GM23338 (cell line): Measurements from ENCODE around the gene PRAC1. TPM values are rescaled to one million over a fixed set of nuclear protein-coding genes. Genes with fewer than 3 reads are reported as not detected.

Experiments
- ATAC-seq: fragments of 200-7000 bp; cut with Tn5 transposase; 3 replicates; pipeline ENCODE4 v1.9.1; 2020
- DNase-seq: peaks from one replicate; pipeline ENCODE4 v3.0.0-alpha.2; 2015; ENCODE audit warnings: low spot score
- H2AFZ ChIP-seq: fragments of 200-600 bp; sonication (generic); 2 replicates; pipeline ENCODE4 v1.8.0; 2016; ENCODE audit warnings: antibody characterized with exemption, mild to moderate bottlenecking, moderate library complexity
- H3F3A ChIP-seq: fragments of 200-600 bp; sonication (generic); replicated peaks from 2 replicates; pipeline ENCODE4 v1.8.0; 2017; ENCODE audit warnings: antibody characterized with exemption, mixed run types, low read depth
- H3K27ac ChIP-seq: fragments of 200-600 bp; sonication (generic); 2 replicates; pipeline ENCODE4 v1.6.1; 2016; ENCODE audit warnings: low read depth
- H3K27me3 ChIP-seq: fragments of 200-600 bp; sonication (generic); 2 replicates; pipeline ENCODE4 v1.8.0; 2016; ENCODE audit warnings: mild to moderate bottlenecking, mixed run types, moderate library complexity; ENCODE audit not compliant: insufficient read depth
- H3K36me3 ChIP-seq: fragments of 200-600 bp; sonication (generic); 2 replicates; pipeline ENCODE4 v1.8.0; 2016; ENCODE audit warnings: mild to moderate bottlenecking; ENCODE audit not compliant: insufficient read depth
- H3K4me1 ChIP-seq: fragments of 200-600 bp; sonication (generic); 2 replicates; pipeline ENCODE4 v1.8.0; 2016; ENCODE audit warnings: mild to moderate bottlenecking, moderate library complexity; ENCODE audit not compliant: insufficient read depth
- H3K4me2 ChIP-seq: fragments of 200-600 bp; sonication (generic); 2 replicates; pipeline ENCODE4 v1.7.1; 2017; ENCODE audit warnings: mixed run types
- H3K4me3 ChIP-seq: fragments of 200-600 bp; sonication (generic); 2 replicates; pipeline ENCODE4 v1.6.1; 2016; ENCODE audit warnings: mixed run types
- H3K79me2 ChIP-seq: fragments of 200-600 bp; sonication (generic); replicated peaks from 2 replicates; pipeline ENCODE4 v1.8.0; 2017; ENCODE audit warnings: mild to moderate bottlenecking; ENCODE audit not compliant: insufficient read depth
- H3K9me2 ChIP-seq: fragments of 200-600 bp; sonication (generic); 2 replicates; pipeline ENCODE4 v1.8.0; 2017; ENCODE audit not compliant: insufficient read depth
- H4K20me1 ChIP-seq: fragments of 200-600 bp; sonication (generic); replicated peaks from 2 replicates; pipeline ENCODE4 v1.8.0; 2017; ENCODE audit warnings: mild to moderate bottlenecking; ENCODE audit not compliant: insufficient read depth
- H3K27ac Mint-ChIP-seq: 2 replicates; pipeline ENCODE4 v1.8.0; 2020; ENCODE audit warnings: inconsistent platforms, mild to moderate bottlenecking, moderate library complexity, mixed read lengths
- H3K27me3 Mint-ChIP-seq: 3 replicates; pipeline ENCODE4 v1.8.0; 2022; ENCODE audit warnings: low read depth, mild to moderate bottlenecking, moderate library complexity, mixed read lengths, inconsistent platforms; ENCODE audit not compliant: insufficient read depth, poor library complexity
- H3K36me3 Mint-ChIP-seq: 3 replicates; pipeline ENCODE4 v1.8.0; 2021; ENCODE audit warnings: low read depth, mild to moderate bottlenecking, inconsistent platforms, moderate library complexity, mixed read lengths
- H3K4me1 Mint-ChIP-seq: 3 replicates; pipeline ENCODE4 v1.8.0; 2020; ENCODE audit warnings: mild to moderate bottlenecking, inconsistent platforms, mixed read lengths
- H3K4me3 Mint-ChIP-seq: 3 replicates; pipeline ENCODE4 v1.8.0; 2021; ENCODE audit warnings: moderate library complexity, mild to moderate bottlenecking, inconsistent platforms, mixed read lengths
- H3K9me3 Mint-ChIP-seq: 3 replicates; pipeline ENCODE4 v1.8.0; 2020; ENCODE audit warnings: moderate library complexity, mild to moderate bottlenecking, inconsistent platforms, mixed read lengths
- CREB1 ChIP-seq: fragments of 250-450 bp; sonication (Bioruptor Pico); IDR thresholded peaks from 2 replicates; pipeline ENCODE4 v1.5.0; 2020; ENCODE audit warnings: low read depth, mild to moderate bottlenecking, moderate library complexity
- EZH2 ChIP-seq: fragments of 200-600 bp; sonication (generic); IDR thresholded peaks from one replicate; pipeline ENCODE4 v1.8.0; 2017; ENCODE audit warnings: antibody characterized with exemption, mild to moderate bottlenecking, low read depth; ENCODE audit not compliant: unreplicated experiment
- EZH2phosphoT487 ChIP-seq: fragments of 200-600 bp; sonication (generic); IDR thresholded peaks from one replicate; pipeline ENCODE4 v1.8.1; 2018; ENCODE audit warnings: antibody characterized with exemption; ENCODE audit not compliant: unreplicated experiment
- JUNB ChIP-seq: IDR thresholded peaks from one replicate; pipeline ENCODE4 v1.6.1; 2016; ENCODE audit warnings: antibody characterized with exemption; ENCODE audit not compliant: unreplicated experiment
- NANOG ChIP-seq: IDR thresholded peaks from 2 replicates; pipeline ENCODE4 v1.6.1; 2016; ENCODE audit warnings: antibody characterized with exemption, borderline replicate concordance
- POLR2AphosphoS5 ChIP-seq: IDR thresholded peaks from 2 replicates; pipeline ENCODE4 v1.6.1; 2016; ENCODE audit warnings: antibody characterized with exemption, low read depth
- STAT1 ChIP-seq: IDR thresholded peaks from one replicate; pipeline ENCODE4 v1.6.1; 2016; ENCODE audit warnings: antibody characterized with exemption; ENCODE audit not compliant: unreplicated experiment
- ZNF114 ChIP-seq: fragments of 250-450 bp; sonication (Bioruptor Pico); IDR thresholded peaks from 2 replicates; pipeline ENCODE4 v1.5.0; 2020; ENCODE audit warnings: mild to moderate bottlenecking, moderate library complexity
- ZNF331 ChIP-seq: fragments of 250-450 bp; sonication (Bioruptor Pico); IDR thresholded peaks from 2 replicates; pipeline ENCODE4 v1.5.0; 2020; ENCODE audit warnings: low read depth, mild to moderate bottlenecking, moderate library complexity
- polyA plus RNA-seq: library from polyadenylated mRNA; unstranded; fragments of >200 nt; fragmentation: Nextera tagmentation; extraction: Ambion mirVana; gene quantifications from 2 replicates; pipeline ENCODE4 v1.2.1, GENCODE V29; 2016
- total RNA-seq: library from RNA; depleted of rRNA; stranded (reverse); fragments of >200 nt; shearing (Covaris generic); gene quantifications from 2 replicates; pipeline ENCODE4 v1.2.3, GENCODE V29; 2014
- TF ChIP-seq, protein P1 (sequence below): fragments of 250-450 bp; sonication (Bioruptor Pico); IDR thresholded peaks from 2 replicates; pipeline ENCODE4 v1.5.0; 2020; ENCODE audit warnings: mild to moderate bottlenecking, moderate library complexity
- TF ChIP-seq, protein P2 (sequence below): IDR thresholded peaks from 2 replicates; pipeline ENCODE4 v1.6.1; 2016; ENCODE audit warnings: antibody characterized with exemption
- TF ChIP-seq, protein P3 (sequence below): IDR thresholded peaks from one replicate; pipeline ENCODE4 v1.6.1; 2018; ENCODE audit warnings: antibody characterized with exemption; ENCODE audit not compliant: unreplicated experiment
- TF ChIP-seq, protein P4 (sequence below), 2 experiments: fragments of 200-600 bp in 1 of 2; sonication (generic) in 1 of 2; conservative IDR thresholded peaks; 2 replicates each; pipeline versions ENCODE4 v1.5.1 to v1.6.1; 2016 to 2017; ENCODE audit warnings: antibody characterized with exemption in 2 of 2, low read depth in 2 of 2, mild to moderate bottlenecking in 2 of 2, moderate library complexity in 1 of 2

Gene PRAC1
- total and polyA plus RNA-seq, 2 experiments from 2014 or later: not detected

- no peak for DNase-seq
- Mint-ChIP-seq H3K27ac (no peak overlapping the region), H3K27me3 (peaks cover 23% of the 10 kb centered on the region), H3K4me3 (no peak overlapping the region), H3K4me1 (no peaks in the 10 kb centered on the region), H3K9me3 (no peaks in the 10 kb centered on the region), H3K36me3 (no peaks in the 10 kb centered on the region)
- TF ChIP-seq CREB1 (CRISPR knock-in tag) (no peak), NANOG (no peak), STAT1 (no peak), EZH2phosphoT487 (no peak), POLR2AphosphoS5 (no peak), JUNB (no peak), ZNF331 (CRISPR knock-in tag) (no peak), EZH2 (no peak), ZNF114 (CRISPR knock-in tag) (no peak)
- TF ChIP-seq, protein P1, sequence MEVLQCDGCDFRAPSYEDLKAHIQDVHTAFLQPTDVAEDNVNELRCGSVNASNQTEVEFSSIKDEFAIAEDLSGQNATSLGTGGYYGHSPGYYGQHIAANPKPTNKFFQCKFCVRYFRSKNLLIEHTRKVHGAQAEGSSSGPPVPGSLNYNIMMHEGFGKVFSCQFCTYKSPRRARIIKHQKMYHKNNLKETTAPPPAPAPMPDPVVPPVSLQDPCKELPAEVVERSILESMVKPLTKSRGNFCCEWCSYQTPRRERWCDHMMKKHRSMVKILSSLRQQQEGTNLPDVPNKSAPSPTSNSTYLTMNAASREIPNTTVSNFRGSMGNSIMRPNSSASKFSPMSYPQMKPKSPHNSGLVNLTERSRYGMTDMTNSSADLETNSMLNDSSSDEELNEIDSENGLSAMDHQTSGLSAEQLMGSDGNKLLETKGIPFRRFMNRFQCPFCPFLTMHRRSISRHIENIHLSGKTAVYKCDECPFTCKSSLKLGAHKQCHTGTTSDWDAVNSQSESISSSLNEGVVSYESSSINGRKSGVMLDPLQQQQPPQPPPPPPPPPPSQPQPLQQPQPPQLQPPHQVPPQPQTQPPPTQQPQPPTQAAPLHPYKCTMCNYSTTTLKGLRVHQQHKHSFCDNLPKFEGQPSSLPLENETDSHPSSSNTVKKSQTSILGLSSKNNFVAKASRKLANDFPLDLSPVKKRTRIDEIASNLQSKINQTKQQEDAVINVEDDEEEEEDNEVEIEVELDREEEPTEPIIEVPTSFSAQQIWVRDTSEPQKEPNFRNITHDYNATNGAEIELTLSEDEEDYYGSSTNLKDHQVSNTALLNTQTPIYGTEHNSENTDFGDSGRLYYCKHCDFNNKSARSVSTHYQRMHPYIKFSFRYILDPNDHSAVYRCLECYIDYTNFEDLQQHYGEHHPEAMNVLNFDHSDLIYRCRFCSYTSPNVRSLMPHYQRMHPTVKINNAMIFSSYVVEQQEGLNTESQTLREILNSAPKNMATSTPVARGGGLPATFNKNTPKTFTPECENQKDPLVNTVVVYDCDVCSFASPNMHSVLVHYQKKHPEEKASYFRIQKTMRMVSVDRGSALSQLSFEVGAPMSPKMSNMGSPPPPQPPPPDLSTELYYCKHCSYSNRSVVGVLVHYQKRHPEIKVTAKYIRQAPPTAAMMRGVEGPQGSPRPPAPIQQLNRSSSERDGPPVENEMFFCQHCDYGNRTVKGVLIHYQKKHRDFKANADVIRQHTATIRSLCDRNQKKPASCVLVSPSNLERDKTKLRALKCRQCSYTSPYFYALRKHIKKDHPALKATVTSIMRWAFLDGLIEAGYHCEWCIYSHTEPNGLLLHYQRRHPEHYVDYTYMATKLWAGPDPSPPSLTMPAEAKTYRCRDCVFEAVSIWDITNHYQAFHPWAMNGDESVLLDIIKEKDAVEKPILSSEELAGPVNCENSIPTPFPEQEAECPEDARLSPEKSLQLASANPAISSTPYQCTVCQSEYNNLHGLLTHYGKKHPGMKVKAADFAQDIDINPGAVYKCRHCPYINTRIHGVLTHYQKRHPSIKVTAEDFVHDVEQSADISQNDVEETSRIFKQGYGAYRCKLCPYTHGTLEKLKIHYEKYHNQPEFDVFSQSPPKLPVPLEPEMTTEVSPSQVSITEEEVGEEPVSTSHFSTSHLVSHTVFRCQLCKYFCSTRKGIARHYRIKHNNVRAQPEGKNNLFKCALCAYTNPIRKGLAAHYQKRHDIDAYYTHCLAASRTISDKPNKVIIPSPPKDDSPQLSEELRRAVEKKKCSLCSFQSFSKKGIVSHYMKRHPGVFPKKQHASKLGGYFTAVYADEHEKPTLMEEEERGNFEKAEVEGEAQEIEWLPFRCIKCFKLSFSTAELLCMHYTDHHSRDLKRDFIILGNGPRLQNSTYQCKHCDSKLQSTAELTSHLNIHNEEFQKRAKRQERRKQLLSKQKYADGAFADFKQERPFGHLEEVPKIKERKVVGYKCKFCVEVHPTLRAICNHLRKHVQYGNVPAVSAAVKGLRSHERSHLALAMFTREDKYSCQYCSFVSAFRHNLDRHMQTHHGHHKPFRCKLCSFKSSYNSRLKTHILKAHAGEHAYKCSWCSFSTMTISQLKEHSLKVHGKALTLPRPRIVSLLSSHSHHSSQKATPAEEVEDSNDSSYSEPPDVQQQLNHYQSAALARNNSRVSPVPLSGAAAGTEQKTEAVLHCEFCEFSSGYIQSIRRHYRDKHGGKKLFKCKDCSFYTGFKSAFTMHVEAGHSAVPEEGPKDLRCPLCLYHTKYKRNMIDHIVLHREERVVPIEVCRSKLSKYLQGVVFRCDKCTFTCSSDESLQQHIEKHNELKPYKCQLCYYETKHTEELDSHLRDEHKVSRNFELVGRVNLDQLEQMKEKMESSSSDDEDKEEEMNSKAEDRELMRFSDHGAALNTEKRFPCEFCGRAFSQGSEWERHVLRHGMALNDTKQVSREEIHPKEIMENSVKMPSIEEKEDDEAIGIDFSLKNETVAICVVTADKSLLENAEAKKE (CRISPR knock-in tag): no peak
- TF ChIP-seq, protein P2, sequence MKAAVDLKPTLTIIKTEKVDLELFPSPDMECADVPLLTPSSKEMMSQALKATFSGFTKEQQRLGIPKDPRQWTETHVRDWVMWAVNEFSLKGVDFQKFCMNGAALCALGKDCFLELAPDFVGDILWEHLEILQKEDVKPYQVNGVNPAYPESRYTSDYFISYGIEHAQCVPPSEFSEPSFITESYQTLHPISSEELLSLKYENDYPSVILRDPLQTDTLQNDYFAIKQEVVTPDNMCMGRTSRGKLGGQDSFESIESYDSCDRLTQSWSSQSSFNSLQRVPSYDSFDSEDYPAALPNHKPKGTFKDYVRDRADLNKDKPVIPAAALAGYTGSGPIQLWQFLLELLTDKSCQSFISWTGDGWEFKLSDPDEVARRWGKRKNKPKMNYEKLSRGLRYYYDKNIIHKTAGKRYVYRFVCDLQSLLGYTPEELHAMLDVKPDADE: no peak
- TF ChIP-seq, protein P3, sequence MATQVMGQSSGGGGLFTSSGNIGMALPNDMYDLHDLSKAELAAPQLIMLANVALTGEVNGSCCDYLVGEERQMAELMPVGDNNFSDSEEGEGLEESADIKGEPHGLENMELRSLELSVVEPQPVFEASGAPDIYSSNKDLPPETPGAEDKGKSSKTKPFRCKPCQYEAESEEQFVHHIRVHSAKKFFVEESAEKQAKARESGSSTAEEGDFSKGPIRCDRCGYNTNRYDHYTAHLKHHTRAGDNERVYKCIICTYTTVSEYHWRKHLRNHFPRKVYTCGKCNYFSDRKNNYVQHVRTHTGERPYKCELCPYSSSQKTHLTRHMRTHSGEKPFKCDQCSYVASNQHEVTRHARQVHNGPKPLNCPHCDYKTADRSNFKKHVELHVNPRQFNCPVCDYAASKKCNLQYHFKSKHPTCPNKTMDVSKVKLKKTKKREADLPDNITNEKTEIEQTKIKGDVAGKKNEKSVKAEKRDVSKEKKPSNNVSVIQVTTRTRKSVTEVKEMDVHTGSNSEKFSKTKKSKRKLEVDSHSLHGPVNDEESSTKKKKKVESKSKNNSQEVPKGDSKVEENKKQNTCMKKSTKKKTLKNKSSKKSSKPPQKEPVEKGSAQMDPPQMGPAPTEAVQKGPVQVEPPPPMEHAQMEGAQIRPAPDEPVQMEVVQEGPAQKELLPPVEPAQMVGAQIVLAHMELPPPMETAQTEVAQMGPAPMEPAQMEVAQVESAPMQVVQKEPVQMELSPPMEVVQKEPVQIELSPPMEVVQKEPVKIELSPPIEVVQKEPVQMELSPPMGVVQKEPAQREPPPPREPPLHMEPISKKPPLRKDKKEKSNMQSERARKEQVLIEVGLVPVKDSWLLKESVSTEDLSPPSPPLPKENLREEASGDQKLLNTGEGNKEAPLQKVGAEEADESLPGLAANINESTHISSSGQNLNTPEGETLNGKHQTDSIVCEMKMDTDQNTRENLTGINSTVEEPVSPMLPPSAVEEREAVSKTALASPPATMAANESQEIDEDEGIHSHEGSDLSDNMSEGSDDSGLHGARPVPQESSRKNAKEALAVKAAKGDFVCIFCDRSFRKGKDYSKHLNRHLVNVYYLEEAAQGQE: no peak
- TF ChIP-seq, protein P4, sequence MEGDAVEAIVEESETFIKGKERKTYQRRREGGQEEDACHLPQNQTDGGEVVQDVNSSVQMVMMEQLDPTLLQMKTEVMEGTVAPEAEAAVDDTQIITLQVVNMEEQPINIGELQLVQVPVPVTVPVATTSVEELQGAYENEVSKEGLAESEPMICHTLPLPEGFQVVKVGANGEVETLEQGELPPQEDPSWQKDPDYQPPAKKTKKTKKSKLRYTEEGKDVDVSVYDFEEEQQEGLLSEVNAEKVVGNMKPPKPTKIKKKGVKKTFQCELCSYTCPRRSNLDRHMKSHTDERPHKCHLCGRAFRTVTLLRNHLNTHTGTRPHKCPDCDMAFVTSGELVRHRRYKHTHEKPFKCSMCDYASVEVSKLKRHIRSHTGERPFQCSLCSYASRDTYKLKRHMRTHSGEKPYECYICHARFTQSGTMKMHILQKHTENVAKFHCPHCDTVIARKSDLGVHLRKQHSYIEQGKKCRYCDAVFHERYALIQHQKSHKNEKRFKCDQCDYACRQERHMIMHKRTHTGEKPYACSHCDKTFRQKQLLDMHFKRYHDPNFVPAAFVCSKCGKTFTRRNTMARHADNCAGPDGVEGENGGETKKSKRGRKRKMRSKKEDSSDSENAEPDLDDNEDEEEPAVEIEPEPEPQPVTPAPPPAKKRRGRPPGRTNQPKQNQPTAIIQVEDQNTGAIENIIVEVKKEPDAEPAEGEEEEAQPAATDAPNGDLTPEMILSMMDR (conservative IDR thresholded peaks at IDR 0.05; ENCODE audit: low read depth in 2 of 2): no peak
- Histone ChIP-seq H3K4me1 (no peaks in the 10 kb centered on the region), H3K27ac (no peak overlapping the region), H4K20me1 (no peaks in the 10 kb centered on the region), H3K4me2 (no peak overlapping the region), H3F3A (0 out of 2 replicates have a peak, but pooled peaks cover 4% of the 10 kb centered on the region), H2AFZ (no peak overlapping the region), H3K4me3 (no peak overlapping the region), H3K9me2 (no peaks in the 10 kb centered on the region), H3K27me3 (peaks cover 42% of the 10 kb centered on the region), H3K36me3 (no peaks in the 10 kb centered on the region), H3K79me2 (no peaks in the 10 kb centered on the region)
- ATAC-seq: no peak
These were observed 40.7 kb downstream of the PRAC1 start for GRCh38 chr17:48681609-48682008.
